Vagina (tissue), 2 donors: ENCODE results near the gene CLPTM1L. TPM values are rescaled to one million over a fixed set of nuclear protein-coding genes. Genes with fewer than 3 reads are reported as not detected.
A peak's percentile ranks its signal among the peaks of the same experiment; 100 is the strongest.

ENCODE experiments used
- DNase-seq, 2 donors: peaks; one replicate each; pipeline ENCODE4 v3.0.0-alpha.2; 2017; ENCODE audit errors: extremely low spot score in 2 of 2
- H3K27ac ChIP-seq: fragments of 200-600 bp; sonication (generic); one replicate; pipeline ENCODE4 v1.5.1; 2019
- H3K27me3 ChIP-seq: fragments of 200-600 bp; sonication (generic); one replicate; pipeline ENCODE4 v1.5.1; 2019
- H3K36me3 ChIP-seq, 2 donors: fragments of 200-600 bp; sonication (generic); one replicate each; pipeline ENCODE4 v1.5.1; 2017 to 2019
- H3K4me1 ChIP-seq: fragments of 200-600 bp; sonication (generic); one replicate; pipeline ENCODE4 v1.5.1; 2019
- H3K4me3 ChIP-seq, 2 donors: fragments of 200-600 bp; sonication (generic); 1 replicate in 1 of 2; 2 replicates in 1 of 2; pipeline ENCODE4 v1.5.1; 2016 to 2019
- H3K9me3 ChIP-seq: fragments of 200-600 bp; sonication (generic); one replicate; pipeline ENCODE4 v1.5.1; 2019
- POLR2A ChIP-seq, 2 donors: fragments of 450-650 bp; IDR thresholded peaks; one replicate each; pipeline ENCODE4 v1.6.1; 2017; ENCODE audit warnings: antibody characterized with exemption in 2 of 2, mild to moderate bottlenecking in 2 of 2, moderate library complexity in 2 of 2
- POLR2AphosphoS5 ChIP-seq, 2 donors: sonication (generic); formaldehyde crosslinking; IDR thresholded peaks; one replicate each; pipeline ENCODE4 v1.9.0; 2017; ENCODE audit warnings: antibody characterized with exemption in 2 of 2, mild to moderate bottlenecking in 2 of 2, low read depth in 1 of 2; ENCODE audit not compliant: insufficient read depth in 1 of 2
- intact Hi-C: fragments of 100-400 bp; cut with DNase I; formaldehyde crosslinking; loops from one replicate; pipeline ENCODE4 v1.15.1; 2023
- total RNA-seq: library from RNA; depleted of rRNA; stranded (reverse); fragments of >200 nt; gene quantifications from one replicate; pipeline ENCODE4 v1.2.3, GENCODE V29; 2016
- TF ChIP-seq, protein P1 (sequence below), 3 experiments: fragments of 450-650 bp in 2 of 3; fragments of 200-600 bp in 1 of 3; sonication (generic) in 1 of 3; IDR thresholded peaks; one replicate each; pipeline ENCODE4 v1.5.1; 2017 to 2019; ENCODE audit warnings: antibody characterized with exemption in 3 of 3, mild to moderate bottlenecking in 2 of 3, moderate library complexity in 2 of 3

CLPTM1L gene
- total RNA-seq, 1 donor from 2014 or later = 40.0 TPM

DNA sequence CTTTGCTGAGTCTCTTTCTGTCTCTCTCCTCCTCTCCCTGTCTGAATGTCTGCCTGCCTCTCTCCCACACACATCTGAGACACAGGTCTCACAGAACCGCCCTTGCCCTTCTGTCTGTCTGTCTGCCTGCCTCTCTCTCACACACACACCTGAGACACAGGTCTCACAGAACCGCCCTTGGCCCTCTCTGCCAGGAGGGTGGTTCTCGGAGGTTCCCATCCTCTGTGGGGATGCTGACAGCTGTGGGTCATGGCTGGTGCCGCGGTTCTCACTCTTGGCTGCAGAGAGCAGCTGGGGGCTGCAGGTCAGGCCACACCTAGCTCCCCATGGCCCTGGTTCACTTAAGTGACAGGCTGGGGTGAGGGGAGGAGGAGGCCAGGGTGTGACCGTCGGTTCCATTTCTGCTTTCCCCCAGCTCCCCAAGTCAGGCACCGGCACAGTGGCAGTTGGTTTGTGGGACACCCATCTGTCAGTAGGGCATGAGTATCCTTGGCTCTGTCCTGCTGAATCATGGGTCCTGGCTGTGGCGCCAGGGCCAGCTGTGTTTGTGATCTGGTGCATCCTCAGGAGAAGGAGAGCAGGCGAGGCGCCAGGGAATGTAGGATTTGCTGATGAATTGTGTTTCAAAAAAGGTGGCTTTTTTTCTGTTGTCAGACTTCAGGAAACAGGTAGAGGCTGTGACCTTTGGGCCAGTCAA is 42.3 kb upstream of the CLPTM1L start:
- Histone ChIP-seq H3K27me3 (no peaks in the 10 kb centered on the region), H3K4me1 (peaks cover 17% of the 10 kb centered on the region), H3K9me3 (no peaks in the 10 kb centered on the region), H3K36me3 (no peaks in the 10 kb centered on the region), H3K4me3 (no peak overlapping the region), H3K27ac (no peak overlapping the region)
- TF ChIP-seq, protein P1, sequence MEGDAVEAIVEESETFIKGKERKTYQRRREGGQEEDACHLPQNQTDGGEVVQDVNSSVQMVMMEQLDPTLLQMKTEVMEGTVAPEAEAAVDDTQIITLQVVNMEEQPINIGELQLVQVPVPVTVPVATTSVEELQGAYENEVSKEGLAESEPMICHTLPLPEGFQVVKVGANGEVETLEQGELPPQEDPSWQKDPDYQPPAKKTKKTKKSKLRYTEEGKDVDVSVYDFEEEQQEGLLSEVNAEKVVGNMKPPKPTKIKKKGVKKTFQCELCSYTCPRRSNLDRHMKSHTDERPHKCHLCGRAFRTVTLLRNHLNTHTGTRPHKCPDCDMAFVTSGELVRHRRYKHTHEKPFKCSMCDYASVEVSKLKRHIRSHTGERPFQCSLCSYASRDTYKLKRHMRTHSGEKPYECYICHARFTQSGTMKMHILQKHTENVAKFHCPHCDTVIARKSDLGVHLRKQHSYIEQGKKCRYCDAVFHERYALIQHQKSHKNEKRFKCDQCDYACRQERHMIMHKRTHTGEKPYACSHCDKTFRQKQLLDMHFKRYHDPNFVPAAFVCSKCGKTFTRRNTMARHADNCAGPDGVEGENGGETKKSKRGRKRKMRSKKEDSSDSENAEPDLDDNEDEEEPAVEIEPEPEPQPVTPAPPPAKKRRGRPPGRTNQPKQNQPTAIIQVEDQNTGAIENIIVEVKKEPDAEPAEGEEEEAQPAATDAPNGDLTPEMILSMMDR (IDR thresholded peaks at IDR 0.05) = no peak
- TF ChIP-seq POLR2A (IDR thresholded peaks at IDR 0.05) = no peak
- no peak for TF ChIP-seq POLR2AphosphoS5 (IDR thresholded peaks at IDR 0.05; ENCODE audit: insufficient read depth in 1 of 2, low read depth in 1 of 2)
- intact Hi-C loops = no loop called here
- DNase-seq = no peak

DNA sequence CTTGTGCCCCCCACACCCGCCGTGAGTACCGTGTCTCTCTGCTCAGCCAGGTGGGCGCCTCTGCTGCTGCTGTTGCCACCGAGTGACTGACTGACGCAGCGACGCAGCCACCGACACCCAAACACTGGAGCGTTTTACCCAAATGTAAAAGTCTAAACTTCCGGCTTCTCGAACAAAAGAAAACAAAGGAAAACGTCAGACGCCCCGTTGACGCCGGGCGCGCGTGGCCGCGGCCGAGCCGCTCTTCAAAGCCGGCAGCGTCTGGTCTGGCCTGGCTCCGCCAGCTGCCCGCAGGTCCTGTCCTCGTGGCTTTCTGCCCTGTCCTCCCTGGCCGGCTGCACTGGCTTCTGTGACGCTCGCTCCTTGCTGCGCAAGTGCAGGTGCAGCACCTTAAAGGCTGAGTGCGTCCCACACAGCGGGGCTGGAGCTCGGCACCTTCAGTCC is 41.4 kb upstream of the CLPTM1L start:
- Histone ChIP-seq H3K4me1 (peaks cover 17% of the 10 kb centered on the region), H3K27ac (peak overlapping the region; percentile 50), H3K4me3 (peak overlapping the region; percentile 57 to 60), H3K36me3 (no peaks in the 10 kb centered on the region), H3K27me3 (no peaks in the 10 kb centered on the region), H3K9me3 (no peaks in the 10 kb centered on the region)
- intact Hi-C loops = no loop called here
- TF ChIP-seq, protein P1 (IDR thresholded peaks at IDR 0.05) = no peak
- TF ChIP-seq POLR2AphosphoS5 (IDR thresholded peaks at IDR 0.05; ENCODE audit: insufficient read depth in 1 of 2, low read depth in 1 of 2) (no peak), POLR2A (IDR thresholded peaks at IDR 0.05) (no peak)
- no peak for DNase-seq

DNA sequence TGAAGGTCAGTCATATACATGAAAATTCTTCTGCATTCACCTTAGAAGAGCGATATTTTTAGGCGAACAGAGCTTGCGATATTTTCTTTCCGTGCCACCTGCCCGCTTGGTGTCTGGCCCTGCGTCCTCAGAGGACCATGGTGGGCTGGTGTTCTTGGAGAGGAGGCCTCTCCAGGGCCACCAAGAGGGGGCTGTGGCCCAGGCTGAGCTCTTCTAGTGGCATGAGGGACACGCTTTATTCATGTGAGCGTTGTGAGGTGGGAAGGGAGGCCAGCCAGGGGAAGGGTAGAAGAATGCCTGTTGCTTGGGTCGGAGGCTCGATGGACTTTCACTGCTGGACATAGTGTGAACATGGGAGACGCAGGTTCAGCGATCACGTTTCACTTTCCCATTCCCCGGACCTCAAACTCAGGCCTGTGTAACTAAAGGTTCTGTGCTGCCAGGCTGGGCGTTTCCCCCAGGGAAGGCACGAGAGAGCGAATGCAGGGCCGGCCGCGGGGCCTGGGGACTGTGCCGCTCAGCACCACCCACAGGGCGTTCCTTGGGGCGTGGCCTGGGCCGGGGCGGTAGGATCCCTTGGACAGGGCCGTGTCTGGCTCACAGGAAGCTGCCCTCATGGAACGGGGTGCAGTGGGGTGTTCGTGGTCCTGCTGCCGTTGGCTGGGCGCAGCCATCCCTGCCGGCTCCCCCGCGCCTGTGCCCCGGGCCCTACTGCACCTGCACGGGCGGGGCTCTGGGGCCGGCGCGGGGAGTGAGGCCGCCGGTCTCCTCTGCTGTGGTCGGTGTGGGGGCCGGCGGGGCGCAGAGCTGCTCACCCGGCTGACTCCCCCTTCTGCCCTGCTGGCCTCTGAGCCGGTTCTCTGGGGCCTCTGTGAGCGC is 40.7 kb upstream of the CLPTM1L start:
- no peak for DNase-seq
- Histone ChIP-seq H3K27me3 (no peaks in the 10 kb centered on the region), H3K9me3 (no peaks in the 10 kb centered on the region), H3K36me3 (no peaks in the 10 kb centered on the region), H3K4me1 (peaks cover 20% of the 10 kb centered on the region), H3K27ac (peak overlapping the region; percentile 50), H3K4me3 (peak overlapping the region; percentile 57 to 60)
- TF ChIP-seq POLR2AphosphoS5 (IDR thresholded peaks at IDR 0.05; ENCODE audit: insufficient read depth in 1 of 2, low read depth in 1 of 2) (peak in 1 of 2 donors; percentile 63), POLR2A (IDR thresholded peaks at IDR 0.05) (peak in 1 of 2 donors; percentile 41)
- TF ChIP-seq, protein P1 (IDR thresholded peaks at IDR 0.05) = no peak
- intact Hi-C loops = no loop called here

DNA sequence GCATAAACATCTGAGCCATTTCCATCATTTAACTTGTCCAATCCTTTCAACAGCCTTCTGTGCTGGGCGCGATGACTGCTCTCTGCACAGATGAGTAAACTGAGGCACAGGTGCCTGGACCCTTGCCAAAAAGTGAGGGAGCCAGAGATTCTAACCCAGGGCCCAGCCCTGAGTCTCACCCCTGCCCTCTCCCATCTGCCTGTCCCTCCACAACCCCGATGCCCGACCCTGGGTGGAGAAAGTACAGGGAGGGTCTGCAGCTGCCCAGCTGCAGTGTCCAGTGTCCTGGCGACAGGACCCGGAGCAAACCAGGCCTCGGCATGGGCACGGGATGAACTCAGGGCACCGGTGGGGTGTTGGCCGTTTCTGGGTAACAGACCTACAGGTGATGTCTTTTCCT is 39.6 kb upstream of the CLPTM1L start:
- H3K4me3 ChIP-seq = no peak overlapping the region
- H3K9me3 ChIP-seq = no peaks in the 10 kb centered on the region
- H3K27ac ChIP-seq = no peak overlapping the region
- DNase-seq = no peak
- no peaks in the 10 kb centered on the region for H3K36me3 ChIP-seq
- H3K4me1 ChIP-seq = peaks cover 25% of the 10 kb centered on the region
- intact Hi-C loops = no loop called here
- TF ChIP-seq, protein P1 (IDR thresholded peaks at IDR 0.05) = no peak
- TF ChIP-seq POLR2A (IDR thresholded peaks at IDR 0.05) (no peak), POLR2AphosphoS5 (IDR thresholded peaks at IDR 0.05; ENCODE audit: insufficient read depth in 1 of 2, low read depth in 1 of 2) (no peak)
- no peaks in the 10 kb centered on the region for H3K27me3 ChIP-seq
